Measurements from ENCODE around the gene PCDH9. TPM values are rescaled to one million over a fixed set of nuclear protein-coding genes. Genes with fewer than 3 reads are reported as not detected.
A peak's percentile ranks its signal among the peaks of the same experiment; 100 is the strongest.

The PCDH9 gene
- total and polyA plus RNA-seq, 2 of the 13 experiments (the other 11 are each of a cell fraction or from before 2014, with no cell fraction given) = 0.09 TPM; not detected in 1

GRCh38 chr13:67230404-67231288 is 510 bp upstream of the PCDH9 start (continued):
- TF ChIP-seq, protein P1, sequence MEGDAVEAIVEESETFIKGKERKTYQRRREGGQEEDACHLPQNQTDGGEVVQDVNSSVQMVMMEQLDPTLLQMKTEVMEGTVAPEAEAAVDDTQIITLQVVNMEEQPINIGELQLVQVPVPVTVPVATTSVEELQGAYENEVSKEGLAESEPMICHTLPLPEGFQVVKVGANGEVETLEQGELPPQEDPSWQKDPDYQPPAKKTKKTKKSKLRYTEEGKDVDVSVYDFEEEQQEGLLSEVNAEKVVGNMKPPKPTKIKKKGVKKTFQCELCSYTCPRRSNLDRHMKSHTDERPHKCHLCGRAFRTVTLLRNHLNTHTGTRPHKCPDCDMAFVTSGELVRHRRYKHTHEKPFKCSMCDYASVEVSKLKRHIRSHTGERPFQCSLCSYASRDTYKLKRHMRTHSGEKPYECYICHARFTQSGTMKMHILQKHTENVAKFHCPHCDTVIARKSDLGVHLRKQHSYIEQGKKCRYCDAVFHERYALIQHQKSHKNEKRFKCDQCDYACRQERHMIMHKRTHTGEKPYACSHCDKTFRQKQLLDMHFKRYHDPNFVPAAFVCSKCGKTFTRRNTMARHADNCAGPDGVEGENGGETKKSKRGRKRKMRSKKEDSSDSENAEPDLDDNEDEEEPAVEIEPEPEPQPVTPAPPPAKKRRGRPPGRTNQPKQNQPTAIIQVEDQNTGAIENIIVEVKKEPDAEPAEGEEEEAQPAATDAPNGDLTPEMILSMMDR (CRISPR knock-in tag; IDR thresholded peaks at IDR 0.05) = no peak
- TF ChIP-seq, protein P2, sequence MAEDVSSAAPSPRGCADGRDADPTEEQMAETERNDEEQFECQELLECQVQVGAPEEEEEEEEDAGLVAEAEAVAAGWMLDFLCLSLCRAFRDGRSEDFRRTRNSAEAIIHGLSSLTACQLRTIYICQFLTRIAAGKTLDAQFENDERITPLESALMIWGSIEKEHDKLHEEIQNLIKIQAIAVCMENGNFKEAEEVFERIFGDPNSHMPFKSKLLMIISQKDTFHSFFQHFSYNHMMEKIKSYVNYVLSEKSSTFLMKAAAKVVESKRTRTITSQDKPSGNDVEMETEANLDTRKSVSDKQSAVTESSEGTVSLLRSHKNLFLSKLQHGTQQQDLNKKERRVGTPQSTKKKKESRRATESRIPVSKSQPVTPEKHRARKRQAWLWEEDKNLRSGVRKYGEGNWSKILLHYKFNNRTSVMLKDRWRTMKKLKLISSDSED (CRISPR knock-in tag; IDR thresholded peaks at IDR 0.05) = no peak
- peak; percentile 100 for TF ChIP-seq PRDM15 (CRISPR knock-in tag; IDR thresholded peaks at IDR 0.05)
- 0 out of 2 replicates have a peak, but pooled peaks have one; percentile 66 for TF ChIP-seq ZNF792 (CRISPR knock-in tag; IDR thresholded peaks at IDR 0.05)
- TF ChIP-seq TFDP1 (CRISPR knock-in tag; IDR thresholded peaks at IDR 0.05; ENCODE audit: borderline replicate concordance) = peak; percentile 88; the same call in 1 of the 2 replicates
- no peak for TF ChIP-seq ZNF282 (IDR thresholded peaks at IDR 0.05; ENCODE audit: partially characterized antibody)
- TF ChIP-seq ZNF644 (CRISPR knock-in tag; IDR thresholded peaks at IDR 0.05; ENCODE audit: low read depth) = no peak
- TF ChIP-seq THAP7 (CRISPR knock-in tag; IDR thresholded peaks at IDR 0.05) = no peak
- TF ChIP-seq GATAD2A (CRISPR knock-in tag; IDR thresholded peaks at IDR 0.05) = peak; percentile 66
- 0 out of 2 replicates have a peak, but pooled peaks have one; percentile 34 for TF ChIP-seq ZNF766 (CRISPR knock-in tag; IDR thresholded peaks at IDR 0.05; ENCODE audit: borderline replicate concordance)
- TF ChIP-seq ZBTB42 (CRISPR knock-in tag; IDR thresholded peaks at IDR 0.05) = no peak
- TF ChIP-seq, protein P3, sequence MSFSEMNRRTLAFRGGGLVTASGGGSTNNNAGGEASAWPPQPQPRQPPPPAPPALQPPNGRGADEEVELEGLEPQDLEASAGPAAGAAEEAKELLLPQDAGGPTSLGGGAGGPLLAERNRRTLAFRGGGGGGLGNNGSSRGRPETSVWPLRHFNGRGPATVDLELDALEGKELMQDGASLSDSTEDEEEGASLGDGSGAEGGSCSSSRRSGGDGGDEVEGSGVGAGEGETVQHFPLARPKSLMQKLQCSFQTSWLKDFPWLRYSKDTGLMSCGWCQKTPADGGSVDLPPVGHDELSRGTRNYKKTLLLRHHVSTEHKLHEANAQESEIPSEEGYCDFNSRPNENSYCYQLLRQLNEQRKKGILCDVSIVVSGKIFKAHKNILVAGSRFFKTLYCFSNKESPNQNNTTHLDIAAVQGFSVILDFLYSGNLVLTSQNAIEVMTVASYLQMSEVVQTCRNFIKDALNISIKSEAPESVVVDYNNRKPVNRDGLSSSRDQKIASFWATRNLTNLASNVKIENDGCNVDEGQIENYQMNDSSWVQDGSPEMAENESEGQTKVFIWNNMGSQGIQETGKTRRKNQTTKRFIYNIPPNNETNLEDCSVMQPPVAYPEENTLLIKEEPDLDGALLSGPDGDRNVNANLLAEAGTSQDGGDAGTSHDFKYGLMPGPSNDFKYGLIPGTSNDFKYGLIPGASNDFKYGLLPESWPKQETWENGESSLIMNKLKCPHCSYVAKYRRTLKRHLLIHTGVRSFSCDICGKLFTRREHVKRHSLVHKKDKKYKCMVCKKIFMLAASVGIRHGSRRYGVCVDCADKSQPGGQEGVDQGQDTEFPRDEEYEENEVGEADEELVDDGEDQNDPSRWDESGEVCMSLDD (CRISPR knock-in tag; IDR thresholded peaks at IDR 0.05; ENCODE audit: borderline replicate concordance) = peak; percentile 74; the same call in 1 of the 2 replicates
- TF ChIP-seq, protein P4, sequence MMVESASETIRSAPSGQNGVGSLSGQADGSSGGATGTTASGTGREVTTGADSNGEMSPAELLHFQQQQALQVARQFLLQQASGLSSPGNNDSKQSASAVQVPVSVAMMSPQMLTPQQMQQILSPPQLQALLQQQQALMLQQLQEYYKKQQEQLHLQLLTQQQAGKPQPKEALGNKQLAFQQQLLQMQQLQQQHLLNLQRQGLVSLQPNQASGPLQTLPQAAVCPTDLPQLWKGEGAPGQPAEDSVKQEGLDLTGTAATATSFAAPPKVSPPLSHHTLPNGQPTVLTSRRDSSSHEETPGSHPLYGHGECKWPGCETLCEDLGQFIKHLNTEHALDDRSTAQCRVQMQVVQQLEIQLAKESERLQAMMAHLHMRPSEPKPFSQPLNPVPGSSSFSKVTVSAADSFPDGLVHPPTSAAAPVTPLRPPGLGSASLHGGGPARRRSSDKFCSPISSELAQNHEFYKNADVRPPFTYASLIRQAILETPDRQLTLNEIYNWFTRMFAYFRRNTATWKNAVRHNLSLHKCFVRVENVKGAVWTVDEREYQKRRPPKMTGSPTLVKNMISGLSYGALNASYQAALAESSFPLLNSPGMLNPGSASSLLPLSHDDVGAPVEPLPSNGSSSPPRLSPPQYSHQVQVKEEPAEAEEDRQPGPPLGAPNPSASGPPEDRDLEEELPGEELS (CRISPR knock-in tag; IDR thresholded peaks at IDR 0.05) = peak; percentile 56
- TF ChIP-seq TRIM24 (CRISPR knock-in tag; IDR thresholded peaks at IDR 0.05) = no peak
